GM23338 (cell line): ENCODE data around the gene SLC29A4. TPM values are rescaled to one million over a fixed set of nuclear protein-coding genes. Genes with fewer than 3 reads are reported as not detected.

Experiments
- ATAC-seq: fragments of 200-7000 bp; cut with Tn5 transposase; 3 replicates; pipeline ENCODE4 v1.9.1; 2020
- DNase-seq: peaks from one replicate; pipeline ENCODE4 v3.0.0-alpha.2; 2015; ENCODE audit warnings: low spot score
- H2AFZ ChIP-seq: fragments of 200-600 bp; sonication (generic); 2 replicates; pipeline ENCODE4 v1.8.0; 2016; ENCODE audit warnings: antibody characterized with exemption, mild to moderate bottlenecking, moderate library complexity
- H3F3A ChIP-seq: fragments of 200-600 bp; sonication (generic); replicated peaks from 2 replicates; pipeline ENCODE4 v1.8.0; 2017; ENCODE audit warnings: antibody characterized with exemption, mixed run types, low read depth
- H3K27ac ChIP-seq: fragments of 200-600 bp; sonication (generic); 2 replicates; pipeline ENCODE4 v1.6.1; 2016; ENCODE audit warnings: low read depth
- H3K27me3 ChIP-seq: fragments of 200-600 bp; sonication (generic); 2 replicates; pipeline ENCODE4 v1.8.0; 2016; ENCODE audit warnings: mild to moderate bottlenecking, mixed run types, moderate library complexity; ENCODE audit not compliant: insufficient read depth
- H3K36me3 ChIP-seq: fragments of 200-600 bp; sonication (generic); 2 replicates; pipeline ENCODE4 v1.8.0; 2016; ENCODE audit warnings: mild to moderate bottlenecking; ENCODE audit not compliant: insufficient read depth
- H3K4me1 ChIP-seq: fragments of 200-600 bp; sonication (generic); 2 replicates; pipeline ENCODE4 v1.8.0; 2016; ENCODE audit warnings: mild to moderate bottlenecking, moderate library complexity; ENCODE audit not compliant: insufficient read depth
- H3K4me2 ChIP-seq: fragments of 200-600 bp; sonication (generic); 2 replicates; pipeline ENCODE4 v1.7.1; 2017; ENCODE audit warnings: mixed run types
- H3K4me3 ChIP-seq: fragments of 200-600 bp; sonication (generic); 2 replicates; pipeline ENCODE4 v1.6.1; 2016; ENCODE audit warnings: mixed run types
- H3K79me2 ChIP-seq: fragments of 200-600 bp; sonication (generic); replicated peaks from 2 replicates; pipeline ENCODE4 v1.8.0; 2017; ENCODE audit warnings: mild to moderate bottlenecking; ENCODE audit not compliant: insufficient read depth
- H3K9me2 ChIP-seq: fragments of 200-600 bp; sonication (generic); 2 replicates; pipeline ENCODE4 v1.8.0; 2017; ENCODE audit not compliant: insufficient read depth
- H4K20me1 ChIP-seq: fragments of 200-600 bp; sonication (generic); replicated peaks from 2 replicates; pipeline ENCODE4 v1.8.0; 2017; ENCODE audit warnings: mild to moderate bottlenecking; ENCODE audit not compliant: insufficient read depth
- H3K27ac Mint-ChIP-seq: 2 replicates; pipeline ENCODE4 v1.8.0; 2020; ENCODE audit warnings: inconsistent platforms, mild to moderate bottlenecking, moderate library complexity, mixed read lengths
- H3K27me3 Mint-ChIP-seq: 3 replicates; pipeline ENCODE4 v1.8.0; 2022; ENCODE audit warnings: low read depth, mild to moderate bottlenecking, moderate library complexity, mixed read lengths, inconsistent platforms; ENCODE audit not compliant: insufficient read depth, poor library complexity
- H3K36me3 Mint-ChIP-seq: 3 replicates; pipeline ENCODE4 v1.8.0; 2021; ENCODE audit warnings: low read depth, mild to moderate bottlenecking, inconsistent platforms, moderate library complexity, mixed read lengths
- H3K4me1 Mint-ChIP-seq: 3 replicates; pipeline ENCODE4 v1.8.0; 2020; ENCODE audit warnings: mild to moderate bottlenecking, inconsistent platforms, mixed read lengths
- H3K4me3 Mint-ChIP-seq: 3 replicates; pipeline ENCODE4 v1.8.0; 2021; ENCODE audit warnings: moderate library complexity, mild to moderate bottlenecking, inconsistent platforms, mixed read lengths
- H3K9me3 Mint-ChIP-seq: 3 replicates; pipeline ENCODE4 v1.8.0; 2020; ENCODE audit warnings: moderate library complexity, mild to moderate bottlenecking, inconsistent platforms, mixed read lengths
- CREB1 ChIP-seq: fragments of 250-450 bp; sonication (Bioruptor Pico); IDR thresholded peaks from 2 replicates; pipeline ENCODE4 v1.5.0; 2020; ENCODE audit warnings: low read depth, mild to moderate bottlenecking, moderate library complexity
- CTCF ChIP-seq, 2 experiments: fragments of 200-600 bp in 1 of 2; sonication (generic) in 1 of 2; conservative IDR thresholded peaks; 2 replicates each; pipeline versions ENCODE4 v1.5.1 to v1.6.1; 2016 to 2017; ENCODE audit warnings: antibody characterized with exemption in 2 of 2, low read depth in 2 of 2, mild to moderate bottlenecking in 2 of 2, moderate library complexity in 1 of 2
- EZH2 ChIP-seq: fragments of 200-600 bp; sonication (generic); IDR thresholded peaks from one replicate; pipeline ENCODE4 v1.8.0; 2017; ENCODE audit warnings: antibody characterized with exemption, mild to moderate bottlenecking, low read depth; ENCODE audit not compliant: unreplicated experiment
- EZH2phosphoT487 ChIP-seq: fragments of 200-600 bp; sonication (generic); IDR thresholded peaks from one replicate; pipeline ENCODE4 v1.8.1; 2018; ENCODE audit warnings: antibody characterized with exemption; ENCODE audit not compliant: unreplicated experiment
- JUNB ChIP-seq: IDR thresholded peaks from one replicate; pipeline ENCODE4 v1.6.1; 2016; ENCODE audit warnings: antibody characterized with exemption; ENCODE audit not compliant: unreplicated experiment
- NANOG ChIP-seq: IDR thresholded peaks from 2 replicates; pipeline ENCODE4 v1.6.1; 2016; ENCODE audit warnings: antibody characterized with exemption, borderline replicate concordance
- POLR2AphosphoS5 ChIP-seq: IDR thresholded peaks from 2 replicates; pipeline ENCODE4 v1.6.1; 2016; ENCODE audit warnings: antibody characterized with exemption, low read depth
- STAT1 ChIP-seq: IDR thresholded peaks from one replicate; pipeline ENCODE4 v1.6.1; 2016; ENCODE audit warnings: antibody characterized with exemption; ENCODE audit not compliant: unreplicated experiment
- ZNF114 ChIP-seq: fragments of 250-450 bp; sonication (Bioruptor Pico); IDR thresholded peaks from 2 replicates; pipeline ENCODE4 v1.5.0; 2020; ENCODE audit warnings: mild to moderate bottlenecking, moderate library complexity
- ZNF331 ChIP-seq: fragments of 250-450 bp; sonication (Bioruptor Pico); IDR thresholded peaks from 2 replicates; pipeline ENCODE4 v1.5.0; 2020; ENCODE audit warnings: low read depth, mild to moderate bottlenecking, moderate library complexity
- polyA plus RNA-seq: library from polyadenylated mRNA; unstranded; fragments of >200 nt; fragmentation: Nextera tagmentation; extraction: Ambion mirVana; gene quantifications from 2 replicates; pipeline ENCODE4 v1.2.1, GENCODE V29; 2016
- total RNA-seq: library from RNA; depleted of rRNA; stranded (reverse); fragments of >200 nt; shearing (Covaris generic); gene quantifications from 2 replicates; pipeline ENCODE4 v1.2.3, GENCODE V29; 2014
- TF ChIP-seq, protein P1 (sequence below): IDR thresholded peaks from one replicate; pipeline ENCODE4 v1.6.1; 2018; ENCODE audit warnings: antibody characterized with exemption; ENCODE audit not compliant: unreplicated experiment
- TF ChIP-seq, protein P2 (sequence below): IDR thresholded peaks from 2 replicates; pipeline ENCODE4 v1.6.1; 2016; ENCODE audit warnings: antibody characterized with exemption

Gene SLC29A4
- total and polyA plus RNA-seq, 2 experiments from 2014 or later = 4.8 to 8.1 TPM

DNA sequence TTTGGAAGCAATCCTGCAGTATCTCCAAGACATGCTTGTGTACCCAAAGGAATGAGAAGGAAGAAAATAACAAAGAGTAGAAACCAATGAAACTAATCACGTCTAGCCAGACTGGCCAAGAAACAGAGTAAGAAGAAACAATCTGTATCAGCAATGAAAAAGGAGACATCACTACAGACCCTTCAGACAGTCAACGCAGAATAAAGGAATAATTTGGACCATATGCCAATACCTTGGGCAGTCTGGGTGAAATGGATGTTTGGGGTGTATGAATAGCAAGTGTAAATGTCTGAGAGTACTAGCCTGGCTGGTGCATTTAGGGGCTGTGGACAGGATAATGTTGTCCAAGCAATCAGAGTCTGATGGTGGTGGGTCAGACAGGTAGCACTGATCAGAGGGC lies 61.1 kb downstream of the SLC29A4 start (continued):
- TF ChIP-seq CTCF (conservative IDR thresholded peaks at IDR 0.05; ENCODE audit: low read depth in 2 of 2) (no peak), ZNF114 (CRISPR knock-in tag) (no peak), EZH2phosphoT487 (no peak), EZH2 (no peak), NANOG (no peak), ZNF331 (CRISPR knock-in tag) (no peak)
- TF ChIP-seq, protein P1, sequence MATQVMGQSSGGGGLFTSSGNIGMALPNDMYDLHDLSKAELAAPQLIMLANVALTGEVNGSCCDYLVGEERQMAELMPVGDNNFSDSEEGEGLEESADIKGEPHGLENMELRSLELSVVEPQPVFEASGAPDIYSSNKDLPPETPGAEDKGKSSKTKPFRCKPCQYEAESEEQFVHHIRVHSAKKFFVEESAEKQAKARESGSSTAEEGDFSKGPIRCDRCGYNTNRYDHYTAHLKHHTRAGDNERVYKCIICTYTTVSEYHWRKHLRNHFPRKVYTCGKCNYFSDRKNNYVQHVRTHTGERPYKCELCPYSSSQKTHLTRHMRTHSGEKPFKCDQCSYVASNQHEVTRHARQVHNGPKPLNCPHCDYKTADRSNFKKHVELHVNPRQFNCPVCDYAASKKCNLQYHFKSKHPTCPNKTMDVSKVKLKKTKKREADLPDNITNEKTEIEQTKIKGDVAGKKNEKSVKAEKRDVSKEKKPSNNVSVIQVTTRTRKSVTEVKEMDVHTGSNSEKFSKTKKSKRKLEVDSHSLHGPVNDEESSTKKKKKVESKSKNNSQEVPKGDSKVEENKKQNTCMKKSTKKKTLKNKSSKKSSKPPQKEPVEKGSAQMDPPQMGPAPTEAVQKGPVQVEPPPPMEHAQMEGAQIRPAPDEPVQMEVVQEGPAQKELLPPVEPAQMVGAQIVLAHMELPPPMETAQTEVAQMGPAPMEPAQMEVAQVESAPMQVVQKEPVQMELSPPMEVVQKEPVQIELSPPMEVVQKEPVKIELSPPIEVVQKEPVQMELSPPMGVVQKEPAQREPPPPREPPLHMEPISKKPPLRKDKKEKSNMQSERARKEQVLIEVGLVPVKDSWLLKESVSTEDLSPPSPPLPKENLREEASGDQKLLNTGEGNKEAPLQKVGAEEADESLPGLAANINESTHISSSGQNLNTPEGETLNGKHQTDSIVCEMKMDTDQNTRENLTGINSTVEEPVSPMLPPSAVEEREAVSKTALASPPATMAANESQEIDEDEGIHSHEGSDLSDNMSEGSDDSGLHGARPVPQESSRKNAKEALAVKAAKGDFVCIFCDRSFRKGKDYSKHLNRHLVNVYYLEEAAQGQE = no peak
- TF ChIP-seq, protein P2, sequence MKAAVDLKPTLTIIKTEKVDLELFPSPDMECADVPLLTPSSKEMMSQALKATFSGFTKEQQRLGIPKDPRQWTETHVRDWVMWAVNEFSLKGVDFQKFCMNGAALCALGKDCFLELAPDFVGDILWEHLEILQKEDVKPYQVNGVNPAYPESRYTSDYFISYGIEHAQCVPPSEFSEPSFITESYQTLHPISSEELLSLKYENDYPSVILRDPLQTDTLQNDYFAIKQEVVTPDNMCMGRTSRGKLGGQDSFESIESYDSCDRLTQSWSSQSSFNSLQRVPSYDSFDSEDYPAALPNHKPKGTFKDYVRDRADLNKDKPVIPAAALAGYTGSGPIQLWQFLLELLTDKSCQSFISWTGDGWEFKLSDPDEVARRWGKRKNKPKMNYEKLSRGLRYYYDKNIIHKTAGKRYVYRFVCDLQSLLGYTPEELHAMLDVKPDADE = no peak

- H3K27me3 Mint-ChIP-seq = peaks cover 20% of the 10 kb centered on the region
- H3K36me3 ChIP-seq = no peaks in the 10 kb centered on the region
- no peak overlapping the region for H2AFZ ChIP-seq
- H3K27me3 ChIP-seq = peaks cover 11% of the 10 kb centered on the region
- H3F3A ChIP-seq = no peaks in the 10 kb centered on the region
- H3K27ac Mint-ChIP-seq = no peak overlapping the region
- peaks cover 5% of the 10 kb centered on the region; the same call in 1 of the 2 replicates for H3K4me1 ChIP-seq
- H3K9me3 Mint-ChIP-seq = peaks cover 37% of the 10 kb centered on the region
- no peak for DNase-seq
- ATAC-seq = no peak
- no peaks in the 10 kb centered on the region for H4K20me1 ChIP-seq
- no peak for TF ChIP-seq NANOG
- TF ChIP-seq EZH2phosphoT487 = no peak
- TF ChIP-seq ZNF114 (CRISPR knock-in tag) = no peak
- TF ChIP-seq, protein P1 = no peak
- TF ChIP-seq JUNB = no peak
- TF ChIP-seq EZH2 = no peak
- no peak for TF ChIP-seq CREB1 (CRISPR knock-in tag)
- no peak for TF ChIP-seq POLR2AphosphoS5
- TF ChIP-seq STAT1 = no peak
- no peaks in the 10 kb centered on the region for H3K9me2 ChIP-seq
- H3K36me3 Mint-ChIP-seq = peaks cover 21% of the 10 kb centered on the region
- no peak overlapping the region for H3K27ac ChIP-seq
- peaks cover 9% of the 10 kb centered on the region for H3K4me1 Mint-ChIP-seq
- no peaks in the 10 kb centered on the region for H3K79me2 ChIP-seq
- H3K4me3 Mint-ChIP-seq = no peak overlapping the region
- H3K4me3 ChIP-seq = no peak overlapping the region
- no peak overlapping the region for H3K4me2 ChIP-seq
Observed at GRCh38 chr7:5344342-5344741, 61.6 kb downstream of the SLC29A4 start.
